Measurements from ENCODE around the gene ELFN2.

ELFN2 gene

DNA sequence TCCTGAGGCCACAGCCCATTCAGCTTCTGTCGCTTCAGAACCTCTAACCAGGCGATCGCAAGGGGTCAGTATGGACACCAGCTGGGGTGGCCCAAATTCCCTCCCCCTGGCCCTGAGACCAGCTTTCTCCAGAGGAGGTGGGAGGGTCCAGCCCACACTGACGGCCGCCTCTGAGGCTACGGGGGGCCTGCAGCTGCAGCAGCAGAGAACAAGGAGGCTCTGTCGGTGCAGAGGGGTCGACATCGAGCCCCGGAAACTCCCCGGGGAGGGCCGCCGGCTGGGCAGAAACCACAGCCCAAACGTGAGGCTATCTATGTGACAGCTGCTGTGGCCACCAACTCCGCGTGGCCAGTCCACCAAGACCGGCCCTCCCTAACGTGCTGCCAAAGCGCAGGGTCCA is 40.8 kb downstream of the ELFN2 start:
- no peak for DNase-seq (ENCODE audit: low read depth)
- H3K4me3 ChIP-seq (ENCODE audit: low read depth, low read length) = no peak overlapping the region
- TF ChIP-seq, protein P1, sequence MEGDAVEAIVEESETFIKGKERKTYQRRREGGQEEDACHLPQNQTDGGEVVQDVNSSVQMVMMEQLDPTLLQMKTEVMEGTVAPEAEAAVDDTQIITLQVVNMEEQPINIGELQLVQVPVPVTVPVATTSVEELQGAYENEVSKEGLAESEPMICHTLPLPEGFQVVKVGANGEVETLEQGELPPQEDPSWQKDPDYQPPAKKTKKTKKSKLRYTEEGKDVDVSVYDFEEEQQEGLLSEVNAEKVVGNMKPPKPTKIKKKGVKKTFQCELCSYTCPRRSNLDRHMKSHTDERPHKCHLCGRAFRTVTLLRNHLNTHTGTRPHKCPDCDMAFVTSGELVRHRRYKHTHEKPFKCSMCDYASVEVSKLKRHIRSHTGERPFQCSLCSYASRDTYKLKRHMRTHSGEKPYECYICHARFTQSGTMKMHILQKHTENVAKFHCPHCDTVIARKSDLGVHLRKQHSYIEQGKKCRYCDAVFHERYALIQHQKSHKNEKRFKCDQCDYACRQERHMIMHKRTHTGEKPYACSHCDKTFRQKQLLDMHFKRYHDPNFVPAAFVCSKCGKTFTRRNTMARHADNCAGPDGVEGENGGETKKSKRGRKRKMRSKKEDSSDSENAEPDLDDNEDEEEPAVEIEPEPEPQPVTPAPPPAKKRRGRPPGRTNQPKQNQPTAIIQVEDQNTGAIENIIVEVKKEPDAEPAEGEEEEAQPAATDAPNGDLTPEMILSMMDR (conservative IDR thresholded peaks at IDR 0.05; ENCODE audit: low read depth, low read length) = no peak

DNA sequence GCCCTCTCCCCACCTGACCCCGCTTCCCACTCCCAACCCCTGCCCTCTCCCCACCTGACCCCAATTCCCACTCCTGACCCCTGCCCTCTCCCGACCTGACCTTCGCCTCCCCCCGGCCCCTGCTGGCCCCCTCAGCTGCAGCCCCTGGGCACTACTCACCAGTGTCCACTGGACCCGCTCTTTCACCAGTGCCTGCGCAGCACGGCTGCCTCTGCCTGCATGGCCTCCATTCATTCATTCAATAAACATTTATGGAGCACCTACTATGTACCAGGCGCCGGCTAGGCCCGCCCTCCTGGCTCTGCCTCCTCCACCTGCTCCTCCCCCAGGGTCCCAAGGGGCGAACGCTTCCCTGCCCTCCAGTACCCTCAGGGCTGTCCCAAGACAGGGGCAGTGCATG is 42.6 kb downstream of the ELFN2 start:
- TF ChIP-seq, protein P1 (conservative IDR thresholded peaks at IDR 0.05; ENCODE audit: low read depth, low read length) = no peak
- DNase-seq (ENCODE audit: low read depth) = no peak
- no peak overlapping the region for H3K4me3 ChIP-seq (ENCODE audit: low read depth, low read length)

DNA sequence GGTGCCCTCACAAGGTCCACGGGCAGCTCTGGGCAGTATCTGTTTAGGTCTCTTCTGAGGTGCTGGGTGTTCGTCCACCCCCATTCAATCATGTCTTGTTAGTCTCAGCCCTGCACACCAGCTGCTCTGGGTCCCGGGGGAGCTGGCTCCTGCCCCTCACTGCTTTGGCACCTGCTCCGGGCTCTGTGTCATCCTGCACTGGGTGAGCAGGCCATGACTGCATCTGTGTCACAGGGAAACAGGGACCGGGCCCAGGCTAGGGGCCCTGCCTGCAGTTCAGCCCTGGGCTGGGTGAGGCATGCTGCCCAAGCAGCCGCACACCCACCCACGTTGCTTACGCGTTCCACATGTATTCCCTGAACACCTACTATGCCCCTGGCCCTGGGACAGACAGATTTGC is 43.9 kb downstream of the ELFN2 start:
- TF ChIP-seq, protein P1 (conservative IDR thresholded peaks at IDR 0.05; ENCODE audit: low read depth, low read length) = no peak
- no peak overlapping the region for H3K4me3 ChIP-seq (ENCODE audit: low read depth, low read length)
- DNase-seq (ENCODE audit: low read depth) = no peak

DNA sequence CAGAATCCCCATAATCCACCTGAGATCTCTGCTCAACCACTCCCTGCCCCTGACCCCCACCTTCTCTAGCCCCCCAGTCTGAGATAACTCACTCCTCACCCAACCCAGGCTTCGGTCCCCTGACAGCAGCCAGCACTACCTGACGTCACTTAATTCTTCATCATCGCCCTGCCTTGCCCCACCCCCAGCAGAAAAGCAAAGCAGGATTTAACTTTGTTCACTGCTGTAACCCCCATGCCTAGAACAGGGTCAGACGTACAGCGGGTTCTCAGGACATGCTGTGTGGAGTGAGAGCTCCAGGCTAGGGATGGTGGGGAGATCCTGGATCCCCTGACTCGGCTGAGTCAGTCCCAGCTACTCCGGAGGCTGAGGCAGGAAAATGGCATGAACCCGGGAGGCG is 45.8 kb downstream of the ELFN2 start:
- peak; percentile 14 for DNase-seq (ENCODE audit: low read depth)
- TF ChIP-seq, protein P1 (conservative IDR thresholded peaks at IDR 0.05; ENCODE audit: low read depth, low read length) = no peak
- no peak overlapping the region for H3K4me3 ChIP-seq (ENCODE audit: low read depth, low read length)

DNA sequence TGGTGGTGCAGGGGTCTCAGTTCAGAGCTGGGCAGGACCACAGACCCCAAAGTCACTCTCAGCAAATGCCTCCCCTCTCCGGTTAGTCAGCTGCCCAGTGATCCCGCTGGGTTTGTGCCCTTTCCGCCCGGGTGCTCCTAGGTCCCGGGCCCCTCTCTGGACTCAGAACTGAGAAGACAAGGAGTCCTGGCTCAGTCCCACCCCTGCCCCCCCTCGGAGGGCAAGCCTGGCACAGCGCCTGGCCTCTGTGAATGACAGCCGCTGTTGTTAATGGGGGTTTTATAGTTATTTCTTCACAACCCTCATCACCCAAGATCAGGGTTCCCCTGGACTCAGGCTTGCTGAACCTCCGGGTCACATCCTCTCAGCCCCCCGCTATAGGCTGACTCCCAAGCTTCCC is 47.6 kb downstream of the ELFN2 start:
- TF ChIP-seq, protein P1 (conservative IDR thresholded peaks at IDR 0.05; ENCODE audit: low read depth, low read length) = no peak
- DNase-seq (ENCODE audit: low read depth) = no peak
- no peak overlapping the region for H3K4me3 ChIP-seq (ENCODE audit: low read depth, low read length)

DNA sequence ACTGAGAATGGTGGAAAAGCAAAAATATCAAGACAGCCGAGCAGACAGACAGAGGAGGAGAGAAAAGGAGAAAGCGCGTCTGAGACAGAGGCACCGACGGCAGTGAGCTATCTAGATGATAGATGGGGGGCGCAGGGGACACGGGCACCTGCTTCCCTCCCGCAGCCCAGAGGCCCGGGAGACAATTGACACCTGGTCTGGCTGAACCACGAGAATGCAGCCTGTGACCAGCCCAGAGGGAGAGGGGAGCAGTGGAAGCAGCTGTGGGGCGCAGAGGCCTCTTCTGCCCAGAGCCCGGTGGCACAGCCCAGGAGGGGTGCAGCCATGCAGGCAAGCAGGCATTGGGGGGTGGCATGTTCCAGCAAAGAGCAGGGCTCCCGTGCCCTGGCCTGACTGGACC is 48.2 kb downstream of the ELFN2 start:
- DNase-seq (ENCODE audit: low read depth) = no peak
- H3K4me3 ChIP-seq (ENCODE audit: low read depth, low read length) = no peak overlapping the region
- TF ChIP-seq, protein P1 (conservative IDR thresholded peaks at IDR 0.05; ENCODE audit: low read depth, low read length) = no peak

DNA sequence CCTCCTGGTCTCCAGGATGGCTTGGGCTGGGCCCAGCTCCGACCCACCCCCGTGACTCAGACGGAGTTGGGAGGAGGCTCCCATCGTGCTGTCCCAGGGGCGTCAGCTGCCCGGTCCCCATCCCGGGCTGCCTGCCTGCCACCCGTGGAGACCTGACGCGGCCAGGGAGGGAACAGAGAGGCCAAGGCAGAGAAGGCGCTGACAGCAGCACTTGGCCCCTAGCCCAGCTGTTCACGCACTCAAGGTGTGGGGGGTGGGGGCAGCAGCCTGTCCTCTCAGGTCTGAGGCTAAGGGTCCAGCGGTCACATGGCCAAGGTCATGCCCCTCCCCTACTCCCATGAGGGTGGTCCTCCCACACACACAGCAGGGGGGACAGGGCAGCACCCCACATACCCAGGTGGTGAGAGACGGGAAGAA is 48.6 kb downstream of the ELFN2 start:
- TF ChIP-seq, protein P1 (conservative IDR thresholded peaks at IDR 0.05; ENCODE audit: low read depth, low read length) = no peak
- DNase-seq (ENCODE audit: low read depth) = peak; percentile 33
- no peak overlapping the region for H3K4me3 ChIP-seq (ENCODE audit: low read depth, low read length)

Data from choroid plexus epithelial cell (primary cell).